Bone marrow (tissue), 2 donors: Measurements from ENCODE around the gene KLHDC8A.
A peak's percentile ranks its signal among the peaks of the same experiment; 100 is the strongest.
"Not testable (repeated sequence)": the region's sequence is repeated elsewhere in the genome, so short reads cannot be mapped to it uniquely, and the experiment has no call there.

Source experiments
- DNase-seq, 2 donors: peaks; one replicate each; lab custom pipeline; 2025; lab: John Stamatoyannopoulos, UW

KLHDC8A gene

GRCh38 chr1:205356440-205357139 lies at the start of gene KLHDC8A:
Gene KLHDC8A, minus strand, starts transcription at chr1:205356922. Its CDS starts 13,318 bp downstream, at chr1:205343604.
- DNase-seq = no peak

- not testable (repeated sequence) for DNase-seq
Observed at GRCh38 chr1:205406252-205406651, 49.5 kb upstream of the KLHDC8A start.

DNA sequence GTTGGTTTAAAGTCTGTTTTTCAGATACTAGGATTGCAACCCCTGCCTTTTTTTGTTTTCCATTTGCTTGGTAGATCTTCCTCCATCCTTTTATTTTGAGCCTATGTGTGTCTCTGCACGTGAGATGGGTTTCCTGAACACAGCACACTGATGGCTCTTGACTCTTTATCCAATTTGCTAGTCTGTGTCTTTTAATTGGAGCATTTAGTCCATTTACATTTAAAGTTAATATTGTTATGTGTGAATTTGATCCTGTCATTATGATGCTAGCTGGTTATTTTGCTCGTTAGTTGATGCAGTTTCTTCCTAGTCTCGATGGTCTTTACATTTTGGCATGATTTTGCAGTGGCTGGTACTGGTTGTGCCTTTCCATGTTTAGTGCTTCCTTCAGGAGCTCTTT lies 47.8 kb upstream of the KLHDC8A start:
- DNase-seq = not testable (repeated sequence)

DNA sequence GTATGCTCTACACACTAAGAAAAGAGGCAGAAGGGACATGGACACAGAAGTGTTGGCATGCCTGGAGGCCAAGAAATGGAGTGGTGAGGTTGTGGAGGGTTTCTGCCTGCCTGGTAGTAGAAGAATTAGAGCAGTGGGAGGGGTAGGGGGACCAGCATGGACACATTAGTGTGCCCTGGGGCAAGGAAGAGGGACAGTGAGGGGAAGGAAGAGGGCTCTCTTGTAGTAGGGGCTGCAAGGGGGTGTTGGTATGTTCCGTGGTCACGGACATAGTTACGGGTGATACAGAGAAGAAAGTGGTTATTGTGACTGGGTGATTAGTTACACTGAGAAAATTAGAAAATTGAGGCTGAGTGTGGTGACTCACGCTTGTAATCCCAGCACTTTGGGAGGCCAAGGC lies 41.9 kb upstream of the KLHDC8A start:
- no peak for DNase-seq

GRCh38 chr1:205396967-205397616 lies 40.4 kb upstream of the KLHDC8A start:
- peak in 1 of 2 donors; percentile 38 for DNase-seq

DNA sequence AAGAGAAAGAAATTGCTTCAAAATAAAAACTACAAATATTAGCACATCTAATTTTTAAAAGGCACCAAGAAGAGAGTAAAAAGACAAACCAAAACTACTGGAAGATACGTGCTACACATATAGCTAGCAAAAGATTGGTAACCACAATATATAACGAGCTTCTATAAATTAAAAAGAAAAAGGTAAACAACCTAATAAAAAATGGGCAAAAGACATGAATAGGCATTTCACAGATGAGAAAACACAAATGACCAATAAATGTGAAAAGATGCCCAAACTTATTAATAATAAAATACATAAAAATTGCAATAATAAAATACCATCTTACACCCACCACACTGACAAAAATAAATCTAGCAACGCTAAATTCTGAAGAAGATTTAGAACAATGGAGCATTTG lies 38.9 kb upstream of the KLHDC8A start:
- DNase-seq = no peak

GRCh38 chr1:205392650-205393049 lies 35.9 kb upstream of the KLHDC8A start:
- DNase-seq = no peak

GRCh38 chr1:205391386-205391785 lies 34.7 kb upstream of the KLHDC8A start:
- DNase-seq = no peak

- DNase-seq = no peak
Observed at GRCh38 chr1:205387845-205388244, 31.1 kb upstream of the KLHDC8A start.

DNA sequence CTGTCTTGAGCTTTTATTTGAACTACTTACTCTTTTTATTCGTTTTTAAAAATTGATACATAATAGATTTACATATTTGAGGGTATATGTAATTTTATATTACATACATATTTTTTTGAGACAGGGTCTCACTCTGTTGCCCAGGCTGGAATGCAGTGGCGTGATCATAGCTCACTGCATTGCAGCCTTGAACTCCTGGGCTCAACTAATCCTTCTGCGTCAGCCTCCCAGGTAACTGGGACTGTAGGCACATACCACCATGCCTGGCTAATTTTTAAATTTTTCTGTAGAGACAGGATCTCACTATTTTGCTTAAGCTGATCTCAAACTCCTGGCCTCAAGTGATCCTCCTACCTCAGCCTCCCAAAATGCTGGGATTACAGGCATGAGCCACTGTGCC lies 26.3 kb upstream of the KLHDC8A start:
- DNase-seq = not testable (repeated sequence)

DNA sequence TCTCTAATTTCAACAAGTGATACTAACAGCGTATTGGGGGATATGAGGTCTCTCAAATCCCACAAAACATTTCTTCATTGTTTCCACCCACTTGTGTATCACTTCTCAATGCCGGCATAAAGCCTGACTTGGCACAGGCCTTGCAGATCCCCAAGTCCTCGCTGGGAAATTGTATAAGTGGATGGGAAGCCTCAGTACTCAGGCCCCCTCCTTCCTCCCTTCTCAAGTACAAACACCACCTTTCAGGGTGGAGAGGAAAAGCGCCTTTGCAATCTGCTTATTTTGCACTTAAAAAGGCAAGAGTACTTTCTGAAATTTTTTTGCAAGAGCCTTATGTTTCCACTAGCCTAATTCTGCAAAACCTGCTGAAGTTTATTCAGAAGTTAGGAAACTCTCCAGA lies 25.8 kb upstream of the KLHDC8A start:
- DNase-seq = no peak

DNA sequence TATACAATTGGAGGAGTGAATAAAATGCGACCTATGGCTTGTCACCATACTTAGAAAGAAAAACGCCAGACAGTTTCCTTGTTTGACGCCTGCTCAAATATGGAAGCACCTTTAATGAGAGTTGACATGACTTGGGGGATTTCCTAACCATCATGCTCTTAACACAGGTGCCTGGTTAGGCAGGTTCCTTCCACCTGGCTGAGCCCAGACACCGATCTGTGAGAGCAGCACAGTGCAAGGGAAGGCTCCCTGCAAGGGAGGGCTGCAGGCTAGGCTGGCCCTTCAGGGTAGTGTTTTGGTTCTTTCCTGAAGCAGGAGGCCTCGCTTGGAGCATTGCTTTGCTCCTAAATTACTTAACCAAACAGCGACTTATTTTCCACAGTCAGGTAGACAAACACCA lies 24.6 kb upstream of the KLHDC8A start:
- no peak for DNase-seq

GRCh38 chr1:205380882-205381281 lies 24.2 kb upstream of the KLHDC8A start:
- no peak for DNase-seq

DNA sequence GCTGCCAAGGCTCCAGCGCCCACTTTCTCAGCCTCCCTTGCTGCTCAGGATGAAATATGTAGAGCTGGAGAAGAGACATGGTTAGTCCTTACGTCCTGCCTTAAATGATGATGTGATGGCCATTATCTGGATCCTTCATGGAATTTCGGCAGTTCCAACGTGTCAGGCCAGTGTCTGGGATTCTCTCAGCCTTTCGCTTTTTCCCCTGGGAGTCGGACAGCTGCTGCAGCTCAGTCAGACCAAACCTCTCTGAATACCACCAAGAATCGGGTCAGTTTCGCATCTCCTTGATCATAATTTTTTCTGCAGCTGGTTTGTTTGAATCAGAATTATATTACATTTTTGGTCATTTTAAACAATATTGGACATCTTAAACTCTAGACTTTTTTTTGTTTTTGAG lies 22.3 kb upstream of the KLHDC8A start:
- no peak for DNase-seq

- DNase-seq = no peak
Observed at GRCh38 chr1:205377355-205377754, 20.6 kb upstream of the KLHDC8A start.

DNA sequence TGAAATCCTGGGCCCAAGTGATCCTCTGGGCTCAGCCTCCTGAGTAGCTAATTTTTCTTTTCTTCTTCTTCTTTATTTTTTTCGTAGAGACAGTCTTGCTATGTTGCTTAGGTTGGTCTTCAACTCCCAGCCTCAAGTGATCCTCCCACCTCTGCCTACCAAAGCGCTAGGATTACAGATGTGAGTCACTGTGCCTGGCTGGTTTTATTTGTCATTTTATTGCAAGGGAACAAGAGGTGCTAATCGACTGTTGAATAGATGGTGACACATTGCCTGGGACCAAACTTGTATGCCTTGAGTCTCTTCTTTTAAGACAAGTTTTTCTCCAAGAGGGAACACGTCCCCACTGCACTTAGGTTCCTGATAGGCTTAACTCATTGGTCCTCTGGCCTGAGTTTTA lies 20.0 kb upstream of the KLHDC8A start:
- no peak for DNase-seq

DNA sequence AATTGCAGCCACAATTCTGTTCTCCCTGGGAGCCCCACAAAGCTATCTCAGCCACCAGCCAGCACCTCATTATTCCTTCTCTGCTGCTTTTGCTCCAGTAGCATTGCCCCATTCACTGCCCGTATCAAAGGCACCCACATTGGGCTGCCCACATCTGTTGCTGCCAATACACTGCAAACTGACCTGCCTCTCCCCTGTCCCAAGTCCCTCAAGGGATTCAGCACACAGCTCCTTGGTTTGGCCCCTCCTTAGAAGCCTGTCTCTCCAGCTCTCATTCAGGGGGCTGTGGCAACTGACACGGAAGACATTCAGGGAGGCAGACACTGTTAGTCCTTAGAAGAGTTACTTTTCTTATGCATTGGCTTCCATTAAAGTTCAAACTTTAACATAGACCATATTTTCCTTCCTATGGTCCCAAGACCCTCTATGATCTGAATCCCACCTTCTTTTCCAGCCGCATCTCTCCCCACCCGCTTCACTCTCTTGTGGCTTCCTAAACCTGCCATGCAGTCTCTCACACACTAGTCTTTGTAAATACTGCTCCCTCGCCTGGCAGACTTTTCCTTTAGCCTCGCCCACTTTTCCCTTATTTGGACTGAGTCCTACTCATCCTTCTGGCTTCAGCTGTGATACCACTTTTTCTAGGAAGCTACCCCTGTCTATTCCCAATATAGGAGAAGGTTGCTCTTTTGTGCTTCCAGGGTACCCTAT lies 19.3 kb upstream of the KLHDC8A start:
- no peak for DNase-seq

DNA sequence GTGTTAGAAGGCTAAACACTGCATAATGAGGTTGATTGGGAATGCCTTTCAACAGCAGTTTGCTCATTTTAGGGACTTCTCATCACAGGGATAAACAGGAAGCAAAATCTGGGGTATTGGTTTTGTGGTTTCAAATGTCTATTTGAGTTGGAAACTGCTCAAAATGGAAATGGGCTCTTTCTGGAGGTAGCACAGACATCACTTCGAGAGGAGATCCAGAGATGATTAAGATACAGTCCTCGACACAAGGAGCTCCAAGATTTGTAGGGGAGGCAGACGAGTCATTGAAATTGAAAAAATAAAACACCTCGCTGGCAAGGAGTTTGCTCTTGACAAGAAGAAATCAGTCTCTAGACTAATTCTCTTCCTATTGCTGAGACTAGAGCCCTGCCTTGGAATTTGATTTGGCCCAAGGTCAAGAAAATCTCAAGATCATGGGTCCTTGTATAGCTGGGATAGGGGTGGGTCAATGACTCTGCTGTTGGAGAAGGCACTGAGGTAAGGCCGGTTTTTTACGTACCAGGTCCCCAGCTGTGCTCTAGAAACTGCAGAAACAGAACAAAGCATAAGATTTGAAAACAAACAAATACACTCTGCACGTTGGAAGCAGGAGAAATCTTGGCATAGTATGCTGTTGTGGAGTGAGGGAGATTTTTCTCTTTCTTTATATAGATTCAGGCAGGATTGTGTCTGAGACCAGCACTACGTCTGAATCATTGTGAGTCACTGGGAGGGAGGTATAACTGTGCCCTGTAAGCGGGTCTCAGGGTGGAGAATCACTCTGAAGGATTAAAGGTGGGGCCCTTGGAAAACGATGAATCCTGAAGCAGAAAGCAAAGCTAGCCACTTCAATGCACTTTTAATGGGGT lies 17.7 kb upstream of the KLHDC8A start:
- DNase-seq = no peak

DNA sequence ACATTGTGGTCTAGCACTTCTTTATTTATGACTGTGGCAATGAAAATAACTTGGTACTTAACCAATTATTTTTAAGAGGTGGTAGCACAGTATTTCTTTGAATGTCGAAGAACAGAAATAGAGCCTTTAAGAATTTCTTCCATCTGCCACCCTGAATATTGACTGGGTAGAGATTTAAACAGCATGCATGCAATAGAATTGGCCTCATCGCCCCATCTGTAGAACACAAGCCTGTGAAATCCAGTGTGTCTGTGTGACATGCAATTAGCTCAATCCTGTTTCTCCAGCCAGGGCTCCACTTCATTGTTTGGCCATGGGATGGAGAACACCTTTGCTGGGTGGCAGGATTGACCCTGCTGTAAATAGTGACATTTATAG lies 17.1 kb upstream of the KLHDC8A start:
- no peak for DNase-seq

GRCh38 chr1:205373022-205373797 lies 16.5 kb upstream of the KLHDC8A start:
- no peak for DNase-seq

GRCh38 chr1:205371871-205372660 lies 15.3 kb upstream of the KLHDC8A start:
- no peak for DNase-seq
